Activated T-cell treated with anti-CD3 and anti-CD28 coated beads, Interleukin-2, amount 50 U/mL, for 1 hour (primary cell): ENCODE measurements around the gene DNAJC13.
A peak's percentile ranks its signal among the peaks of the same experiment; 100 is the strongest.

ENCODE experiments used
- DNase-seq: peaks from one replicate; pipeline ENCODE4 v3.0.0-alpha.2; 2020

DNAJC13 gene

GRCh38 chr3:132499071-132499470 lies 81.8 kb downstream of the DNAJC13 start:
- no peak for DNase-seq

- DNase-seq, result no peak
These were observed 86.3 kb downstream of the DNAJC13 start for GRCh38 chr3:132503559-132503958.

- DNase-seq, result no peak
These were observed 87.2 kb downstream of the DNAJC13 start for GRCh38 chr3:132504375-132504933.

- DNase-seq, result no peak
These were observed 90.4 kb downstream of the DNAJC13 start for GRCh38 chr3:132507657-132508056.

GRCh38 chr3:132509096-132509495 lies 91.8 kb downstream of the DNAJC13 start:
- DNase-seq, result no peak

GRCh38 chr3:132509506-132509905 lies 92.2 kb downstream of the DNAJC13 start:
- no peak for DNase-seq

- DNase-seq, result no peak
These were observed 95.8 kb downstream of the DNAJC13 start for GRCh38 chr3:132513057-132513456.

- DNase-seq, result no peak
These were observed 100.0 kb downstream of the DNAJC13 start for GRCh38 chr3:132517311-132517710.

GRCh38 chr3:132519914-132520313 lies 102.6 kb downstream of the DNAJC13 start:
- DNase-seq, result no peak

- DNase-seq, result no peak
These were observed 104.6 kb downstream of the DNAJC13 start for GRCh38 chr3:132521901-132522300.

GRCh38 chr3:132522353-132522752 lies 105.1 kb downstream of the DNAJC13 start:
- DNase-seq, result no peak

- DNase-seq, result no peak
These were observed 113.3 kb downstream of the DNAJC13 start for GRCh38 chr3:132530624-132531023.

GRCh38 chr3:132535575-132536441 lies 118.5 kb downstream of the DNAJC13 start:
- peak; percentile 37 for DNase-seq

- no peak for DNase-seq
These were observed 119.3 kb downstream of the DNAJC13 start for GRCh38 chr3:132536442-132537153.

GRCh38 chr3:132537297-132537696 lies 120.0 kb downstream of the DNAJC13 start:
- no peak for DNase-seq

- no peak for DNase-seq
These were observed 120.8 kb downstream of the DNAJC13 start for GRCh38 chr3:132538072-132538471.

GRCh38 chr3:132539681-132540080 lies 122.4 kb downstream of the DNAJC13 start:
- no peak for DNase-seq

- no peak for DNase-seq
These were observed 125.3 kb downstream of the DNAJC13 start for GRCh38 chr3:132542577-132542976.

- DNase-seq, result no peak
These were observed 125.9 kb downstream of the DNAJC13 start for GRCh38 chr3:132543011-132543739.

- DNase-seq, result no peak
These were observed 126.8 kb downstream of the DNAJC13 start for GRCh38 chr3:132544130-132544529.

- DNase-seq, result no peak
These were observed 128.2 kb downstream of the DNAJC13 start for GRCh38 chr3:132545471-132545870.

- no peak for DNase-seq
These were observed 131.9 kb downstream of the DNAJC13 start for GRCh38 chr3:132549169-132549568.
